Endothelial cell of umbilical vein (primary cell): Measurements from ENCODE around the gene GFPT2. TPM values are rescaled to one million over a fixed set of nuclear protein-coding genes. Genes with fewer than 3 reads are reported as not detected.

Source experiments
- BruUV-seq: library from RNA; stranded (reverse); fragments of 400-500 nt; replicated peaks from 2 replicates; lab custom pipeline; 2021; lab: Mats Ljungman, UMichigan
- CTCF ChIA-PET: fragments of 300-600, 350-600 bp; sonication (Branson Sonifier 250); formaldehyde crosslinking; loops from one replicate; lab custom pipeline; 2021; ENCODE audit warnings: antibody characterized with exemption, inconsistent platforms; lab: Charles Lee
- POLR2A ChIA-PET: fragments of 300-600, 350-600 bp; sonication (Branson Sonifier 250); formaldehyde crosslinking; loops from one replicate; lab custom pipeline; 2021; ENCODE audit warnings: antibody characterized with exemption, inconsistent platforms; lab: Charles Lee
- DNase-seq: peaks from one replicate; pipeline ENCODE4 v3.0.0-alpha.2; 2011; ENCODE audit warnings: low read depth, low spot score
- FAIRE-seq: peaks from 2 replicates; lab custom pipeline; 2011; peaks lifted over from hg19 to GRCh38; lab: Jason Lieb, UNC
- H2AFZ ChIP-seq: 2 replicates; pipeline ENCODE4 v1.6.0; 2012; ENCODE audit warnings: low read depth, low read length, control low read depth, inconsistent platforms
- H3K27ac ChIP-seq: 2 replicates; pipeline ENCODE4 v1.5.1; 2011; ENCODE audit warnings: low read depth, mild to moderate bottlenecking, control low read depth, low read length, moderate library complexity; ENCODE audit not compliant: insufficient read depth
- H3K27me3 ChIP-seq, 2 experiments: 2 replicates each; pipeline versions ENCODE4 v1.6.0 to v1.6.1; 2011; ENCODE audit warnings: low read length in 2 of 2, mixed read lengths in 1 of 2; ENCODE audit not compliant: control insufficient read depth in 2 of 2, insufficient read depth in 2 of 2
- H3K36me3 ChIP-seq, 2 experiments: 2 replicates in 1 of 2; 3 replicates in 1 of 2; pipeline ENCODE4 v1.5.1; 2011; ENCODE audit warnings: low read length in 2 of 2, mild to moderate bottlenecking in 1 of 2, moderate library complexity in 1 of 2; ENCODE audit not compliant: control insufficient read depth in 2 of 2, insufficient read depth in 2 of 2; ENCODE audit errors: extremely low read depth in 1 of 2
- H3K4me1 ChIP-seq: 3 replicates; pipeline ENCODE4 v1.5.1; 2011; ENCODE audit warnings: mild to moderate bottlenecking, low read length; ENCODE audit not compliant: control insufficient read depth, insufficient read depth; ENCODE audit errors: extremely low read depth
- H3K4me2 ChIP-seq: 2 replicates; pipeline ENCODE4 v1.6.1; 2011; ENCODE audit warnings: low read length, control low read depth, mixed read lengths; ENCODE audit not compliant: insufficient read depth
- H3K4me3 ChIP-seq, 3 experiments: fragments of 200-600 bp in 1 of 3; sonication (generic), shearing (Covaris generic) in 1 of 3; replicated peaks in 1 of 3; 2 replicates each; pipeline ENCODE4 v1.5.1; 2011 to 2016; ENCODE audit warnings: control low read depth in 3 of 3, low read length in 3 of 3, mild to moderate bottlenecking in 2 of 3, inconsistent platforms in 1 of 3, low read depth in 1 of 3, moderate library complexity in 1 of 3; ENCODE audit not compliant: insufficient read depth in 1 of 3
- H3K79me2 ChIP-seq: 2 replicates; pipeline ENCODE4 v1.6.0; 2012; ENCODE audit warnings: low read length, inconsistent platforms; ENCODE audit not compliant: control insufficient read depth, insufficient read depth
- H3K9ac ChIP-seq: replicated peaks from 2 replicates; pipeline ENCODE3; 2011; ENCODE audit warnings: low read length, control low read depth; ENCODE audit not compliant: insufficient read depth; ENCODE audit errors: extremely low read depth
- H3K9me1 ChIP-seq: replicated peaks from 3 replicates; pipeline ENCODE4 v1.6.0; 2011; ENCODE audit warnings: mild to moderate bottlenecking, low read length; ENCODE audit not compliant: control insufficient read depth, insufficient read depth; ENCODE audit errors: extremely low read depth
- H3K9me3 ChIP-seq: replicated peaks from 2 replicates; pipeline ENCODE4 v1.5.1; 2012; ENCODE audit warnings: low read length, inconsistent platforms; ENCODE audit not compliant: control insufficient read depth, insufficient read depth
- H4K20me1 ChIP-seq: replicated peaks from 2 replicates; pipeline ENCODE3; 2011; ENCODE audit warnings: mild to moderate bottlenecking, low read length; ENCODE audit not compliant: control insufficient read depth, insufficient read depth; ENCODE audit errors: extremely low read depth
- CTCF ChIP-seq, 2 donors: IDR thresholded peaks; 1 replicate in 1 of 2; 2 replicates in 1 of 2; pipeline ENCODE4 v1.5.1; 2011; ENCODE audit warnings: low read length in 2 of 2, mild to moderate bottlenecking in 2 of 2, moderate library complexity in 2 of 2, control low read depth in 1 of 2, inconsistent platforms in 1 of 2, low read depth in 1 of 2; ENCODE audit not compliant: insufficient read depth in 1 of 2; ENCODE audit errors: extremely low read depth in 1 of 2
- EZH2 ChIP-seq: IDR thresholded peaks from 2 replicates; pipeline ENCODE4 v1.6.1; 2012; ENCODE audit warnings: borderline replicate concordance, low read depth, mild to moderate bottlenecking, moderate library complexity, low read length, inconsistent platforms; ENCODE audit not compliant: severe bottlenecking
- FOS ChIP-seq: IDR thresholded peaks from 2 replicates; pipeline ENCODE4 v1.6.1; 2011; ENCODE audit warnings: mild to moderate bottlenecking, low read length, moderate library complexity, borderline replicate concordance; ENCODE audit not compliant: insufficient read depth
- GATA2 ChIP-seq: IDR thresholded peaks from 2 replicates; pipeline ENCODE4 v1.7.0; 2011; ENCODE audit warnings: low read depth, mild to moderate bottlenecking, moderate library complexity, mixed read lengths, low read length; ENCODE audit not compliant: insufficient read length, insufficient read depth
- JUN ChIP-seq: IDR thresholded peaks from 2 replicates; pipeline ENCODE4 v1.6.1; 2011; ENCODE audit warnings: borderline replicate concordance, low read depth; ENCODE audit not compliant: insufficient read length, insufficient read depth
- MAX ChIP-seq: IDR thresholded peaks from 2 replicates; pipeline ENCODE4 v1.6.1; 2011; ENCODE audit not compliant: insufficient read depth, insufficient read length
- MYC ChIP-seq: IDR thresholded peaks from one replicate; pipeline ENCODE4 v1.6.1; 2011; ENCODE audit warnings: mild to moderate bottlenecking, low read depth, low read length
- POLR2A ChIP-seq: IDR thresholded peaks from 2 replicates; pipeline ENCODE4 v1.6.1; 2012; ENCODE audit warnings: low read depth, mild to moderate bottlenecking, control low read depth, low read length
- POLR2AphosphoS5 ChIP-seq: IDR thresholded peaks from 2 replicates; pipeline ENCODE4 v1.6.1; 2012; ENCODE audit warnings: low read depth, mild to moderate bottlenecking, control low read depth, low read length, moderate library complexity; ENCODE audit not compliant: insufficient read depth
- dilution Hi-C: fragments of 300-500 bp; cut with MboI; formaldehyde crosslinking; loops from one replicate; pipeline ENCODE4 v1.15.0; 2019; ENCODE audit warnings: low sequenced_read_pairs; ENCODE audit not compliant: extremely low pct_ligation_motif_present
- intact Hi-C: fragments of 100-400 bp; cut with micrococcal nuclease; formaldehyde crosslinking; loops from one replicate; pipeline ENCODE4 v1.10.0; 2022
- polyA plus RNA-seq, 4 experiments: library from polyadenylated mRNA; depleted of rRNA in 3 of 4; stranded (reverse) in 3 of 4; unstranded in 1 of 4; fragments of >200 nt; gene quantifications; 2 replicates each; pipeline versions ENCODE4 v1.2.1 to v1.2.3, GENCODE V29; 2011 to 2012; ENCODE audit warnings: missing spikeins in 1 of 4
- total RNA-seq: library from RNA; stranded (reverse); gene quantifications from 2 replicates; pipeline ENCODE4 v1.2.3, GENCODE V29; 2021

GFPT2 gene
- total and polyA plus RNA-seq, 2 donors (not counting 3 experiments of a cell fraction or from before 2014, with no cell fraction given), result 4.3 to 4.5 TPM

- DNase-seq (no peak), FAIRE-seq (no peak)
- H3K9me3 ChIP-seq, result no peaks in the 10 kb centered on the region
- no peaks in the 10 kb centered on the region for H3K27me3 ChIP-seq
- dilution Hi-C loops (no loop called here), intact Hi-C loops (no loop called here)
- no peak overlapping the region for H2AFZ ChIP-seq
- no peaks in the 10 kb centered on the region for H3K79me2 ChIP-seq
- peaks cover 4% of the 10 kb centered on the region for H3K4me1 ChIP-seq
- no TSS peak for BruUV-seq
- ChIA-PET POLR2A (no interaction called here), CTCF (interaction anchor here (1.4 to 2.6 kb wide), 2 partner anchors 9 to 20 kb away, joined by 3 to 9 read pairs; no protein-coding TSS in a partner anchor)
- no peaks in the 10 kb centered on the region for H3K9me1 ChIP-seq
- H4K20me1 ChIP-seq, result no peaks in the 10 kb centered on the region
- no peak overlapping the region for H3K4me3 ChIP-seq
- no peak overlapping the region for H3K27ac ChIP-seq
- H3K4me2 ChIP-seq, result no peak overlapping the region
- H3K36me3 ChIP-seq, result no peaks in the 10 kb centered on the region
- no peak overlapping the region for H3K9ac ChIP-seq
- TF ChIP-seq MAX, result no peak
- no peak for TF ChIP-seq EZH2
- TF ChIP-seq POLR2A, result no peak
- TF ChIP-seq JUN, result no peak
- TF ChIP-seq CTCF (IDR thresholded peaks at IDR 0.05; ENCODE audit: extremely low read depth in 1 of 2, insufficient read depth in 1 of 2, low read depth in 1 of 2, low read length in 2 of 2), result no peak
- TF ChIP-seq POLR2AphosphoS5, result no peak
- no peak for TF ChIP-seq GATA2
- no peak for TF ChIP-seq MYC
- TF ChIP-seq FOS, result no peak
Measured at GRCh38 chr5:180335614-180336233, 17.4 kb downstream of the GFPT2 start.
